DOHH2 (cell line): ENCODE data around the gene P3H1.
"Not testable (repeated sequence)": the region's sequence is repeated elsewhere in the genome, so short reads cannot be mapped to it uniquely, and the experiment has no call there.

Source experiments
- EZH2phosphoT487 ChIP-seq: fragments of 200-600 bp; sonication (generic); IDR thresholded peaks from 2 replicates; pipeline ENCODE4 v1.6.1; 2017; ENCODE audit warnings: borderline replicate concordance, mild to moderate bottlenecking, antibody characterized with exemption, low read length, moderate library complexity, mixed read lengths
- TF ChIP-seq, protein P1 (sequence below): fragments of 200-600 bp; sonication (generic); IDR thresholded peaks from one replicate; pipeline ENCODE4 v1.5.1; 2014; ENCODE audit warnings: antibody characterized with exemption, mild to moderate bottlenecking, low read depth, low read length; ENCODE audit not compliant: poor library complexity, severe bottlenecking

- TF ChIP-seq, protein P1, sequence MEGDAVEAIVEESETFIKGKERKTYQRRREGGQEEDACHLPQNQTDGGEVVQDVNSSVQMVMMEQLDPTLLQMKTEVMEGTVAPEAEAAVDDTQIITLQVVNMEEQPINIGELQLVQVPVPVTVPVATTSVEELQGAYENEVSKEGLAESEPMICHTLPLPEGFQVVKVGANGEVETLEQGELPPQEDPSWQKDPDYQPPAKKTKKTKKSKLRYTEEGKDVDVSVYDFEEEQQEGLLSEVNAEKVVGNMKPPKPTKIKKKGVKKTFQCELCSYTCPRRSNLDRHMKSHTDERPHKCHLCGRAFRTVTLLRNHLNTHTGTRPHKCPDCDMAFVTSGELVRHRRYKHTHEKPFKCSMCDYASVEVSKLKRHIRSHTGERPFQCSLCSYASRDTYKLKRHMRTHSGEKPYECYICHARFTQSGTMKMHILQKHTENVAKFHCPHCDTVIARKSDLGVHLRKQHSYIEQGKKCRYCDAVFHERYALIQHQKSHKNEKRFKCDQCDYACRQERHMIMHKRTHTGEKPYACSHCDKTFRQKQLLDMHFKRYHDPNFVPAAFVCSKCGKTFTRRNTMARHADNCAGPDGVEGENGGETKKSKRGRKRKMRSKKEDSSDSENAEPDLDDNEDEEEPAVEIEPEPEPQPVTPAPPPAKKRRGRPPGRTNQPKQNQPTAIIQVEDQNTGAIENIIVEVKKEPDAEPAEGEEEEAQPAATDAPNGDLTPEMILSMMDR: not testable (repeated sequence)
- TF ChIP-seq EZH2phosphoT487: not testable (repeated sequence)
These were observed 54.0 kb downstream of the P3H1 start for GRCh38 chr1:42712808-42713207.
